ENCODE data around the gene DOCK1. TPM values are rescaled to one million over a fixed set of nuclear protein-coding genes. Genes with fewer than 3 reads are reported as not detected.

The DOCK1 gene
- total RNA-seq, 1 experiment from 2014 or later: 22.7 TPM

DNA sequence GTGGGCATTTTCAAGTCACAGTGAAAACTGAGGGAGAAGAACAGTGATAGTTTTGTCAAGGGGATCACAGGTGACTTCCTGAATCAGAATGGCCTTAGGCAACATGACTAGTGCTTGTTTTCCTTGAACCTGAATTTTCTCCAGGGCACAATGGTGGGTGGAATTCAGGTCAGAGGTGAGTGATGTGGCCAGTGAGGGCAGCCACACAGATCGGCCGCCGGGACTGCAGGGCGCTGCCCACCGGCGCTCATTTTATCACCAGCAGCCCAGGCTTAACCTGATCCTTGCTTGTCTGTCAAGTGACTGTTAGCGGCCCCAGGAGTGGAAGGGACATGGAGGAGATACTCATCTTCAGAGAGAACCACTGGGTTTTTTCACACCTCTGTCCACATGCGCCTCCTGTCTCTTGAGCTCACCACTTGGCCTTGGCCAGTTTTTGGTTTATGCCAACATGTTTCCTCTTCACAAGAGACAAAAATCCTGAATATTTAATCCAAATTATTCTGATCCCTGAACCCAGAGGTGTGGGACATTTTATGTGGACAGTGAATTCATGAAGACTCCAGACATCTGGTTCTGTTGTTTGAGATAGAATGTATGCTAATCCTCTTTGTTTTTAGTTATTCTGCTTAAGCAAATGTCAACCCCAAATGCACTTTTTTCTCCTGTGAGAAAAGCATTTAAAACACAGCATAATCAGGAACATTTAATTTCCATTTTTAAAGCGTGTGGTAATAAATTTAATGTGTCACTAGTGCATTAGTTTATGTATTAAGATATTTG lies 108.7 kb downstream of the DOCK1 start:
- in situ Hi-C loops (cut with HindIII; ENCODE audit: low pct_unique_long_range_greater_than_20kb, low sequenced_read_pairs): no loop called here
- DNase-seq (ENCODE audit: low read depth, low spot score): no peak

DNA sequence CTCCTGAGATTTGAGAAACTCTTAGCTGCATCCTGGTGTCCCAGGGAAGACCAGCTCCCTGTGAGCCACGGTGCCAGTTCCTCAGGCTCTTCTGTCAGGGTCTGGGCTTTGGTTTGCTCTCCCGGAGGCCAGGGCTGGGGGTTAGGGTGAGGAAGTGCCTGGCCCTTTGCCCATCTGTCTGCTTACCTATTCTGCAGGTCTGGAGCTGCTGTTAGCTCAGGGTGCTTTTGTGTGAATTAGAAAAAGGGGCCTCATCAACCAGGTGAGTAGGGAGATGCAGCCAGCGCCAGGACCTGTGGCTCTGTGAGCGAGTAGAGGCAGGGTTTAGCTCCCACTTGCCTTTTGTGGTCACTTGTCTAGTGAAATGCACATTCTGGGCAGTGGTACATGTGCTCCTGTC lies 109.4 kb downstream of the DOCK1 start:
- in situ Hi-C loops (cut with HindIII; ENCODE audit: low pct_unique_long_range_greater_than_20kb, low sequenced_read_pairs): no loop called here
- DNase-seq (ENCODE audit: low read depth, low spot score): no peak

DNA sequence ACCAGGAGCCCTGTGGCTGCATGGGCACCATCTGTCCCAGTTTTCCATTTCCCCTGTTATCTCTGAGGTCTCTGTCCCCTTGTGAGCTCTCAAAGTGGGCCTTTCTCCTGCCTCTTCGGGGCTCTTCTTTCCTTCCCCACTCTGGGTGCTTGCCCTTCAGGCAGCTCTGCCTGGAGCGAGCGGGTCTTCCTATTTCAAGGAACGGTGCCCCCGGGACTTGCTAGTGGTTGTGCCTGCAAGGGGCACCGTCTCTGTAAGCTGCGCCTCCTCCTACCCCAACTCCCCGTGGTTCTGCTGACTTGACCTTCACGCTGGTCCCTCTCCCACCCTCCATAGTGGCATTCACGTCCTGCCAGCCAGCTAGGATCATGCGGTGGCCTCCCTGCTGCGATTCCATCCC lies 110.1 kb downstream of the DOCK1 start:
- DNase-seq (ENCODE audit: low read depth, low spot score): no peak
- in situ Hi-C loops (cut with HindIII; ENCODE audit: low pct_unique_long_range_greater_than_20kb, low sequenced_read_pairs): no loop called here

DNA sequence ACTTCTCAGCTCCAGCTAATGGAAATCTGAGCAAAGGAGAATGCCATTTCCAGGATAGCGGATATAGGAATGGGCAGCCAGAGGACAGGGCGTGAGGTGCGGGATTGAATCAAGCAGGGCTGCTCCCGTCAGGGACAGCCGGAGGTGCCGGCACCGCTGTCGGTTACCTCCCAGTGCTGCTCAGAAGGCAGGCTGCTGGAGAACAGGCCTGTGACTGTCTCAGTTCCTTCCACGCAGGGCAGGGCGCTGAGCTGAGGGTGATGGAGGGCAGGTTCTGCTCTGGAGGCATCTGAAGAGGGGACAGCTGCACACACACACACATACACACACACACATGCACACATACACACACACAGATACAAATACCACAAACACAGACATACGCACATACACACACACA lies 111.1 kb downstream of the DOCK1 start:
- in situ Hi-C loops (cut with HindIII; ENCODE audit: low pct_unique_long_range_greater_than_20kb, low sequenced_read_pairs): no loop called here

DNA sequence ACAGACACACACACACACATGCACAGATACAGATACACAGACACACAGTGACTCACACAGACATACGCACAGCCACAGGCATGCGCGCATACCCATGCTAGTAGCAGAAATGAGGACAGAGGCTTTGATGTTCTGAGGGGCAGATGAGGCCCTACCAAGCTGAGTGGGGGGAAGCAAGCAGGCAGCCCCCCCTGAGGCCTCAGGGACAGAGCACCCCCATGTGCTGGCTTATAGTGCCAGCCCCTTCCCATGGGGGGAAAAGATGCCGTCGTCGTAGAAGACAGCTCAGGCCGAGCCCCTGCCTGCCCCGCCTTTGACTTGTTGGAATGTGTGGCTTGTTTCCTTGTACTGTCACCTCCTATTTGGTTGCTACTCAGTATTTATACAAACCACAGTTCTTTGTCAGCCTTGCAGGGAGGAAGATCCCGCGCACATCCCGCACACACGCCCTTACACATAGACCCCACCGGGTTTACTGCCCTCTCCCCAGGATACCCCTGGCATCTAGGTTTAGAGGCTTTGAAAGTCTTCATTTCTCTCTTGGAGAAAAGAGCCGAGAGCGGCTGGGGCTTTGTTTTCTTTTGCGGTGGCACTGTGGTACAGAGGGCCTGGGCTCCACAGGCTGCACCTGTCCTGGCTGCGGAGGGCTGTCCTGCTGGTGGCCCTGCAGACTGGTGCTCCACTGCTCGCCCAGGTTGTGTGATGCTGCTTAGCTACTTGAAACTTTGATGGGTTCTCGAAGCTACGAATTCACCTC lies 112.5 kb downstream of the DOCK1 start:
- in situ Hi-C loops (cut with HindIII; ENCODE audit: low pct_unique_long_range_greater_than_20kb, low sequenced_read_pairs): no loop called here
- no peak for DNase-seq (ENCODE audit: low read depth, low spot score)

More for the DNA sequence above, 111.1 kb downstream of the DOCK1 start:
- DNase-seq (ENCODE audit: low read depth, low spot score): no peak

DNA sequence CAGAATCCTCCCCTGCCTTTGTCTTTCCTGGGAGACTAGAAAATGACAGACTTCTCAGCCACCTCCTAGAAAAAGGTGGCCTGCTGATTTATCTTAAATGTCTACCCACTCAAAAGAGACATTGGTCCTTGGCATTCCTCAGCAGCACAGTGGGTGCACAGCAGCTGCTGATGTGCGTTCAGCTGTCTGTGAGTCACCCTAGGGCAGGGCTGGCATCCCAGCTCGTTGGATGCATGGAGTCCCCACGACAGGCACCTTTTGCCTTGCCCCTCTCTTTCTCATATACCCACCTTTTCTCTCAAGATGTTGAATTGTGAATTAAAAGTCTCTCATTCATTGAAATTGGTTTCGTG lies 113.0 kb downstream of the DOCK1 start:
- in situ Hi-C loops (cut with HindIII; ENCODE audit: low pct_unique_long_range_greater_than_20kb, low sequenced_read_pairs): no loop called here
- no peak for DNase-seq (ENCODE audit: low read depth, low spot score)

DNA sequence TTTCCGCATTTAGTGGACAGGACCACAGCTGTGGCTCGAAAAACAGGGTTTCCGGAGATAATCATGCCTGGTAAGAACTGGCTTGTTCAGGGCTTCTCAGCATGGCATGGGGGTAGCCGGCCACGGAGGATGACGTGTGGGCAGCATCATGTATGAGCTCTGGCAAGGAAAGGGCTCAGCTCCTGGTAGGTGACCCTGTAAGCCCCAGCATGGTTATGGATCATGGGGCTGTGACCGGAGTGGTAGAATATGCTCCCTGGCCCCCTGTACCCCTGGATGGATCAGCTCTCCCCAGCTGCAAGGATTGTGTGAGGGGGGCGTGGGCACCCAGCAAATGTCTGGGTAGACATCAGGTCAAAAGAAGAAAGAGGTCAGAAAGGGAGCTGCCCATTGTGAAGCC lies 113.5 kb downstream of the DOCK1 start:
- DNase-seq (ENCODE audit: low read depth, low spot score): no peak
- in situ Hi-C loops (cut with HindIII; ENCODE audit: low pct_unique_long_range_greater_than_20kb, low sequenced_read_pairs): no loop called here

DNA sequence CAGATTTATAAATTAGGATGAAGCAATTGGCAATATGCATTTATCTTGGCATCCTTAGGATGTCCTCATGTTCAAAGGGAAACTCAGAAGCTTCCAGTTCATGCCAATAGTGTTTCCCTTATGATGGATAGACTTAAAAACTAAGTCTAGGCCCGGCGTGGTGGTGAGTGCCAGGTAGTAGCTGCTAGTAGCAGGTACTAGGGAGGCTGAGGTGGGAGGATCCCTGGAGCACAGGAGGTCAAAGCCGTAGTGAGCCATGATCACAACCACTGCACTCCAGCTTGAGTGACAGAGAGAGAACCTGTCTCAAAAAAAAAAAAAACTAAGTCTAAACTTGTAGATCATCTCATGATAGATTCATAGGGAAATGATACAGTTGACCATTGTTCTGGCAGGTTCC lies 115.0 kb downstream of the DOCK1 start:
- no peak for DNase-seq (ENCODE audit: low read depth, low spot score)
- in situ Hi-C loops (cut with HindIII; ENCODE audit: low pct_unique_long_range_greater_than_20kb, low sequenced_read_pairs): no loop called here

DNA sequence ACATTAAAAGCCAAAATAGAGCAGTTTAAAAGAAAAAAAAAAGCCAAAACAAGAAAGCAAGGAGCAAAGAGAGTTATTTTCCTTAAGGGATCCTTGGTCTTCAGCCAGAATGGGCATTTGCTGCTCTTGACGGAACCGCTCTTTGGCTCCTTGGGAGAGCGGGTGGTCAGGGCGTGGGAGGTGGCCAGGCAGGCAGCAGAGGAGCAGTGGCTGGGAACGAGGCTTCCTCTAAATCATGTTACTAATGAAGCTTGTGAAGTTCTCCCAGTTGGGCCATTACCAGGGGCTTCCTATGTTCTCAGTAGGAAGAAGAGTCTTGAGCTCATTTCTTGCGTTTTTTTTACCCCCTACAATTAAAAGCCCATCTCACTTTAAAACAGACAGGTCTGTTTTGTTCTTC lies 116.6 kb downstream of the DOCK1 start:
- DNase-seq (ENCODE audit: low read depth, low spot score): no peak
- in situ Hi-C loops (cut with HindIII; ENCODE audit: low pct_unique_long_range_greater_than_20kb, low sequenced_read_pairs): no loop called here

DNA sequence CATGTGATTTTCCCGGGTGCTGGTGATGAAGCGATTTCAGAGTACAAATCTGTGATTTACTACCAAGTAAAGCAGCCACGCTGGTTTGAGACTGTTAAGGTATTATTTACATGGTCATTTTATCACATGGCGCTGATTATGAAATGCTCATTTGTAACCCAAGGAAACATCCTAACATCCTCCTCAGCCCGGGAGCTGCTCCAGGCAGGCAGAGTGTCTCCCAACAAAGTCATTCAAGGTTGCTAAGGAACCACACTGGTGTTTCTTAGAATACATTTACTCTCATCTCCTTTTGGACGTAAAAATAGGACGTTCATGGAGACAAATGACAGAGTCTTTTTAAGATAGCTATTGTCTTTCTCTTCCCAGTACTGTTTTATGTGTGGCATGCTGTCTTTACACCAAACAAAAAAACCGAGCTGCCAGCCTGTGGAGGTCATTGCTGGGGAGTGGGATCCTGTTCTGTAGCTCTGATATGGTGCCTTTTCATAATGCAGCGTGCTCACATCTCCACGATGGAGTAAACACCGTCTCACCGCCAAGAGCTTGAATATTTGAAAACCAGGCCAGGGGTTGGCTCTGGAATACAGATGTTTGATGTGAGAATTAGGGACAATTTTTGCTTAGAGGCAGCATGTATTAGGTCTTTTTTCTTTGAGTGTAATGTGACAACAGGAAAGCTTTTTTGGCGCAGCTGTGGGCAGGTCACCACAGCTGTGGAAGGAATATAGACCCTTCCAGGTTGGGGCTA lies 119.6 kb downstream of the DOCK1 start:
- in situ Hi-C loops (cut with HindIII; ENCODE audit: low pct_unique_long_range_greater_than_20kb, low sequenced_read_pairs): no loop called here
- DNase-seq (ENCODE audit: low read depth, low spot score): no peak

DNA sequence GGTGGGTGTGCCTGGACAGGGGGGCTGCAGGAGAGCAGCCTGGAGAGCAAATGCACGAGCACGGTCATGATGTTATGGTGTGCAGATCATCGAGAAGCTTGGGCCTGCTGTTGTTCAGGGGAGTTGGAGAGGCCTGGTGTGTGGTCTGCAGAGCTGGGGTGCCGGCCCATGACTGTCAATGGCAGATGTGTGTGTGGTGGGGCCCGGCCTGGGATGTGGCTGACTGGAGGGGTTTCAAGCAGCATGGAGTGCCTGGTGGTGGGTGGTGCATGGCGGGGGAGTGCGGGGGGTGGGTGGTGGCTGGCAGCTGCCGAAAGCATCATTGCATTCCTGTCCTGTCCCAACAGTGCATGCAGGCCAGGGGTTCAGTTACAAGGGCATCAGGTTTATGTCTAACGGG lies 122.6 kb downstream of the DOCK1 start:
- in situ Hi-C loops (cut with HindIII; ENCODE audit: low pct_unique_long_range_greater_than_20kb, low sequenced_read_pairs): no loop called here
- DNase-seq (ENCODE audit: low read depth, low spot score): no peak

DNA sequence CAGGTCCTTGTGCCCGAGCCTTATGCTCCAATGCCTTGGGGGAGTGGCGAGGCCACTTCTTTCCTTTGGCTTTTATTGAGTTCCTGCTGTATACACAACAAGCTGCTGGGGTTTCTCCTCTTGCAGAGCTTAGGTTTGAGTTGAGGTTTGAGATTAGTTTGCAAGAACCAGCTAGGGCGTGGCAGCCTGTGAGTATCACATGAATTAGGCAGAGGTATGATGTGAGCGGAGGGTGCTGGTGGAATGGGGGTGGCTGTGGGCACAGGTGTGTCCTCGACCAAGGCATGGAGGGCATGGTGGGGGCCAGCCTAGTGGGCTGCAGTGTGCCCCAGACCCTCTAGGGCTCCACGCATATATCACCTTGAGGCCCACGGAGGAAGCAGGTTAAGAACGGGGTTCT lies 123.3 kb downstream of the DOCK1 start:
- DNase-seq (ENCODE audit: low read depth, low spot score): no peak
- in situ Hi-C loops (cut with HindIII; ENCODE audit: low pct_unique_long_range_greater_than_20kb, low sequenced_read_pairs): no loop called here

DNA sequence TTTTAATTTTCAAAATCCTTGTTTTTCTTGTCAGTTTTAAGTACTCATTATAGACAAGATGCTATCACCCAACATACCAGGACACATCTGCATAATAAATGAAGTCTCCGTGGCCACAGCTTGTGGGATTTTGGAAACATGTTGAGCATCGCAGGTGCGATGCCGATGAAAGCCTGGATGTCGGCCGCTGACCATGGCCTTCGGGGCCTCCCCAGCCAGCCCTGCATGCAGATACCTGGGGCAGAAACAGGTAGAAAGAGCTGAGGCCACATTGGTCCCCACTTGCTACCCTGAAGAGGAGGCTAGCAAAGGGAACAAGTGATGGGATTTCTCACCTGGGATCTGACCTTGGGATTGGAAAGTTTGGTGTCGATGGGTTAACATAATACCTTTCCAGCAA lies 123.8 kb downstream of the DOCK1 start:
- no peak for DNase-seq (ENCODE audit: low read depth, low spot score)
- in situ Hi-C loops (cut with HindIII; ENCODE audit: low pct_unique_long_range_greater_than_20kb, low sequenced_read_pairs): no loop called here

DNA sequence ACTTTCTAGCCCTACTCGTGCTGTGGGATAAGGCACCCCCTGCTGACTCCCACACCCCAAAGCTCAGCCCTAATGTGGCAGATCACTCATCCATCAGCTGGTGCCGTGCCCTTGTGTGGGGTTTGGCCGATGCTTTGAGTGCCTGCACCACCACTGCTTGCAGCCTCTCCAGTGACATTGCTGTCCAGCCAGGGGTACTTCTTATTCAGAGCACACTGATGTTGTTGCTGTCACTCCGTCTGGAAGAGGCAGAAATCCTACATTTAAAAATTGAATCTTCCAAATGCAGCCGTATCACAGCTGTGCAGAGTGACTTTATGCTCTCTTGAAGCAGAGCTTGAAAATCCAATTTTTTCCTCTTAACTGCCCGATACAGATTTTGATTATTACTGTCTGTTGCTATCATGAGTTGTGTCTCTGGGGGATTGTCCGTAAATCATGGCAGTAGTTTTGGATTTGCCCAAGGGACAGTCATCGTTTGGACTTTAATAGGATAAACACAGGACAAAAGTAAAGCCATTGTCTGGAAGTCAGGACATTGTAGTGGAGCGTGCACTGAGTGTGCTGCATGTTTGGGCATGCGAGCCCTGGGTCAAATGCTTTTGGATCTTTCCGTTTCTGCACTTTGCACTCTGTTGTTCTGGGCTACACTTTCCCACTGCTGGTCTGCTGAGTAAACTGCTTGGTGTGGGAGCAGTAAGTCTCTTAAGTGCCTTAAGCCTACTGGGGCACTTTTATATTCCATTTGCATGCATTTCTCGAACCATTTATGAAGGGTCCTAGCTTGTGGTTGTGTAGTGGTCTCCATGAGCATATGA lies 128.2 kb downstream of the DOCK1 start:
- in situ Hi-C loops (cut with HindIII; ENCODE audit: low pct_unique_long_range_greater_than_20kb, low sequenced_read_pairs): no loop called here

DNA sequence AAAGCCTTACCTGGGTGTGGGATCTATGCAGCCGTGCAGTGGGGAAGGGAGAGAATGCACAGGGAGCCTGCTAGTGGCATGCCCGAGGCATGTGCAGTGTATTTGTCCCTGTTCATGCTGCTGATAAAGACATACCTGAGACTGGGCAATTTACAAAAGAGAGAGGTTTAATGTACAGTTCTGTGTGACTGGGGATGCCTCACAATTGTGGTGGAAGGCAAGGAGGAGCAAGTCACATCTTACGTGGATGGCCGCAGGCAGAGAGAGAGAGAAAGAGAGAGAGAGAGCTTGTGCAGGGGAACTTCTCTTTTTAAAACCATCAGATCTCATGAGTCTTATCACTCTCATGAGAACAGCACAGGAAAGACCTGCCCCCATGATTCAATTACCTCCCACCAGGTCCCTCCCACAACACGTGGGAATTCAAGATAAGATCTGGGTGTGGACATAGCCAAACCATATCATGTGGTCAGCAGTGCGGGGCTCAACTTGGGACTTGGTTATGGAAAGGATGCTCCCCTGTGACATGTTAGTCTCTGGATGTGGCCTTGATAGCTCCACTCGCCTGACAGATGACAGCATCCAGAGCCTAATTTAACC lies 128.9 kb downstream of the DOCK1 start:
- in situ Hi-C loops (cut with HindIII; ENCODE audit: low pct_unique_long_range_greater_than_20kb, low sequenced_read_pairs): no loop called here
- no peak for DNase-seq (ENCODE audit: low read depth, low spot score)

More for the DNA sequence above, 128.2 kb downstream of the DOCK1 start:
- DNase-seq (ENCODE audit: low read depth, low spot score): no peak

DNA sequence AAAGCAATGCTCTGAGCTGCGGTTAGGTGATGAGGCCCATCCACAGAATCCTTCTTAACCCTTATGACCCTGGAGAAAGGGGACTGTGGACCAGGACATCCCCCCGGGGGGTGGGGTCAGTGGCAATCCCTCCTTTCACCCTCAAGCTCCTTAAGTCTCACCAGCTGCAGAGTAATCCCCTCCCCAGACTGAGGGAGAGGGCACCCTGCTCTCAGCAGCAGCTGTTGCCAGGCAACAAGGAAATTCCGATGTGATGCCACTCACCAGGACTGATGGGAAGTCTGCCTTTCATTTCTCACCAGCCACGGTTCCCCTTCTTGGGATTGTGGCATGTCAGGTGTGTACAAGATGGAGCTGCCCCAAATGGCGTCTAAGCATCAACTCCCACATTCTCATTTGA lies 129.6 kb downstream of the DOCK1 start:
- DNase-seq (ENCODE audit: low read depth, low spot score): no peak
- in situ Hi-C loops (cut with HindIII; ENCODE audit: low pct_unique_long_range_greater_than_20kb, low sequenced_read_pairs): no loop called here

DNA sequence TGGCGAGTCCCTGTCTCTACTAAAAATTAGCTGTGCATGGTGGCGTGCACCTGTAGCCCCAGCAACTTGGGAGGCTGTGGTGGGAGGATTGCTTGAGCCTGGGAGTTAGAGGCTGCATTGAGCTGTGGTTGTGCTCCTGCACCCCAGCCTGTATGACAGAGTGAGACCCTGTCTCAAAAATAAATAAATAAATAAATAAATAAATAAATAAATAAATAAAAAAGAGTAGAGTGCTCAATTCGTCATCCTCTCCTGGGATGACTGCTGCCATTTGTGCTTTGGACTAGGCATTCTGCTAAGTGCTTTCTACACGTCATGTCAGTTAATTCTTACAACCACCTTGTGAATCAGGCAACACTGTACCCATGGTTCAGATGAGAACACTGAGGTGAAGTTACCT lies 130.6 kb downstream of the DOCK1 start:
- DNase-seq (ENCODE audit: low read depth, low spot score): no peak
- in situ Hi-C loops (cut with HindIII; ENCODE audit: low pct_unique_long_range_greater_than_20kb, low sequenced_read_pairs): no loop called here
